Renal pelvis (tissue), 4 donors: ENCODE measurements around the gene WDR62. TPM values are rescaled to one million over a fixed set of nuclear protein-coding genes. Genes with fewer than 3 reads are reported as not detected.

Experiments
- DNase-seq: peaks from one replicate; pipeline ENCODE4 v3.0.0-alpha.2; 2013
- polyA plus RNA-seq, 3 donors: library from polyadenylated mRNA; unstranded; fragments of 120-200 nt; gene quantifications; one replicate each; pipeline ENCODE4 v1.2.1, GENCODE V29; 2013; ENCODE audit not compliant: insufficient read length in 3 of 3

Gene WDR62
- polyA plus RNA-seq, 3 donors = 4.9 to 6.8 (median 5.4) TPM

DNA sequence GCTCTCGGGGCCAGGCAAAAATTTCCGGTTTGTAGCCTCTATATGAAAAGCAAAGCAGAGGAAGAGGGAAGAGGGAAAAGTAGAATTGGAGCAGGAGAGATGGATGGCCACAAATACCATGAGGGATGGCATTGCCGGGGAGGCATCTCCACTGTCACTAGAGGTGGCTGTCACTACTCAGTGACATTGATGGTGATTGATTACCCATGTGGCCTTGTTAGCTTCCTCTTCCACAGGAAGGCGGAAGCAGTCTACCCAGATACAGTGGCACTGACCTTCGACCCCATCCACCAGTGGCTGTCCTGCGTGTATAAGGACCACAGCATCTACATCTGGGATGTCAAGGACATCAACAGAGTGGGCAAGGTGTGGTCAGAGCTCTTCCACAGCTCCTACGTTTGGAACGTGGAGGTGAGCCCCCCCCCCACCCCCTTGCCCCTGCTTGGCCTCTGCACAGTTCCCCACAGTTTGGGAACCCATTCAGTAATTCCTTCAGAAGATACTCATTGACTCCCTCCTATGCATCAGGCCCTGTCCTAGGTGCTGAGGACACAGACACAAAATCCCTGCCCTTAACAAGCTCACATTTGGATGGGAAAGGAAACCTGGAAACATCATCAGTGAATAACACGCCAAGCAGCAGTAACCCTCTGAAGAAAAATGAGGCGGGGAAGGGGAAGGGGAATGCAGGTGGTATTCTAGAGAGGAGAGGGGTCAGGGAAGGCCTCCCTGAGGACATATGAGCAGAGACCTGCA lies 18.6 kb downstream of the WDR62 start:
- DNase-seq = no peak

GRCh38 chr19:36079389-36079945 lies 24.8 kb downstream of the WDR62 start:
- no peak for DNase-seq

- no peak for DNase-seq
Observed at GRCh38 chr19:36081385-36081784, 26.7 kb downstream of the WDR62 start.

- DNase-seq = no peak
Observed at GRCh38 chr19:36081894-36082293, 27.2 kb downstream of the WDR62 start.

DNA sequence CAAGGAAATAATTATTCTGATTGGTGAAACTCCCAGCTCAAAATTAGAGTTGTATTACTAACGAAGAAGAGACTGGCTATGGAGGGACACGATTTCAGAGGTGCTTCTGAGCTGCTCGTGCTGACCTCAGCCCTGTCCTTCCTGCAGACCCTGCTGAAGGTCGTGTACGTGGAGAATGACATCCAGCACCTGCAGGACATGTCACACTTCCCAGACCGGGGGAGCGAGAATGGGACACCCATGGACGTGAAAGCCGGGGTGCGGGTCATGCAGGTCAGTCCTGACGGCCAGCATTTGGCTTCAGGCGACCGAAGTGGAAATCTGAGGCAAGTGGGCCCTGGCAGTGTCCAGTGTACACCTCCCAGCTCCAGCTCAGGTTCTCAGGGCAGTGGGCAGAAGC lies 28.2 kb downstream of the WDR62 start:
- DNase-seq = no peak

DNA sequence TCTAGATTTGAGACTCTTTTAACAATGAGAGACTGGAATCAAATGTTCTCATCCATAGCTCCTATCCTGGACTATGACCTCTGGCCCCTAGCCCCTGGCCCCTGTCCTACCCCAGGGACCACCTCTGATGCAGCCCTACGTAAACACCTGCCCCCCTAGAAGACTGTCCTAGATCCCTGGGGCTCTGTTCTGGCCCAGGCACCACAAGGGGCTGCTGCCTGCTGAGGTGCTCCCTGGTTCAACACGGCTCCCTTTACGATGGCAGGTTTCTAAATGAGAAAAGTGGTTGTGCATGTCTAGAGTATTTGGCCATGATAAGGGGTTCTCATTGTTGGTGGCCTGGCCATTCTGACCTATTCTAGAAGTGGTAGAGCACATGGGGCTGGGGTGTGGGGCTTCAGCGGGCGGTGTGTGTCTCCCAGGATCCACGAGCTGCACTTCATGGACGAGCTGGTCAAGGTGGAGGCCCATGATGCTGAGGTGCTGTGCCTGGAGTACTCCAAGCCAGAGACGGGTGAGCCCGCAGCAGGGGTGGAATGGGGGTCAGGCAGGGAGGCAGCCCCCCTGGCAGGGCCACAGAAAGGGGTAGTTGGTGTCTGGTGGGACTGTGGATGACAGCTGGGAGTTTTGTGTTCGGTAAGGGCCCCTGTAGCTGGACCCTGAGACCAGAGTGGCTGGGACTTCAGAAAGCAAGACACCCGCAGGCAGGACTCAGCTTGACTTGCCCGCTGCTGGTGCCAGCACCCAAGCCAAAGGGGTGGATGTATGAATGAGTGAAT lies 29.7 kb downstream of the WDR62 start:
- no peak for DNase-seq

- DNase-seq = no peak
Observed at GRCh38 chr19:36086326-36086725, 31.6 kb downstream of the WDR62 start.

DNA sequence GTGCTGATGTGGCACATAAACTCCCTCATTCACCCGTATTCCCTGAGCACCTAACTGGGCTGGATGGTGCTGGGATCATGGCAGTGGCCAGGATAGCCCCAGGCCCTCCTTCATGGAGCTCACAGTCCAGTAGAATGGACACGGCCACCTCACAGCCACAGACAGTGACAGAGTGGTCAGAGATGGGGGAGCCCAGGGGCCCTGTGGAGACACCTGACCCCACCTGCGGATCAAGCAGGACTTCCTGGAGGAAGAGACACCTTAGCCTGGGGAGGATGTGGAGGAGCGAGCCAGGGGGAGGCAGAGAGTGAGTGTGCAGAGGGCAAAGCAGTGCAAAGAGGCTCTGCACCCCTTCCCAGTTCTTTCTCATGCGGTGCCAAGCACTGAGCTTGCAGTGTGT lies 35.1 kb downstream of the WDR62 start:
- no peak for DNase-seq

- DNase-seq = no peak
Observed at GRCh38 chr19:36090910-36091695, 36.4 kb downstream of the WDR62 start.

GRCh38 chr19:36092566-36092965 lies 37.9 kb downstream of the WDR62 start:
- DNase-seq = no peak

DNA sequence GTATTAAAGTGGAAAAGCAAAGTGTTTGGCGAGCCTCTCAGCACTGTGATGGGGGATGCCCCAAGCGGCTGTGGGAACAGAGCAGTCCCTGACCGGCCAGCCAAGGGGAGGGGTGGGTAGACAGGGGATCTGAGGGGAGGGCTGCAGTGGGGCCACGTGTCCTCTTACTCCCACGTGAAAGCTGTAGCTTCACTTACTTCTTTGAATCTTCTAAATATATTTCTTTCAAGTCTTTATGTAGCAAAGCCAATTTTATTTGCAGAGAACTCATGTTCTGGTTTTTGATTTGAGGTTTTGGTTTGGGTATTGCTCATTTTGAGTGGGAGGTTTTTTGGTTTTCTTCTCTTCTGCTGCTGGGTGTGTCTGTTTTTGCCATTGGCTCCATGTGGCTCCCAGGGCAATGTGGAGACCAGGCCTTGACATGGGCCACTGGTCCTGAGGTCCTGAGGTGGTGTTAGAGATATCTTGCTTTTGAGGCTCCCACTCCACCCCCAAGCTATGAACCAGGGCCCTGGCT lies 38.5 kb downstream of the WDR62 start:
- no peak for DNase-seq

- no peak for DNase-seq
Observed at GRCh38 chr19:36093687-36094086, 39.0 kb downstream of the WDR62 start.

GRCh38 chr19:36097036-36097435 lies 42.3 kb downstream of the WDR62 start:
- DNase-seq = no peak

DNA sequence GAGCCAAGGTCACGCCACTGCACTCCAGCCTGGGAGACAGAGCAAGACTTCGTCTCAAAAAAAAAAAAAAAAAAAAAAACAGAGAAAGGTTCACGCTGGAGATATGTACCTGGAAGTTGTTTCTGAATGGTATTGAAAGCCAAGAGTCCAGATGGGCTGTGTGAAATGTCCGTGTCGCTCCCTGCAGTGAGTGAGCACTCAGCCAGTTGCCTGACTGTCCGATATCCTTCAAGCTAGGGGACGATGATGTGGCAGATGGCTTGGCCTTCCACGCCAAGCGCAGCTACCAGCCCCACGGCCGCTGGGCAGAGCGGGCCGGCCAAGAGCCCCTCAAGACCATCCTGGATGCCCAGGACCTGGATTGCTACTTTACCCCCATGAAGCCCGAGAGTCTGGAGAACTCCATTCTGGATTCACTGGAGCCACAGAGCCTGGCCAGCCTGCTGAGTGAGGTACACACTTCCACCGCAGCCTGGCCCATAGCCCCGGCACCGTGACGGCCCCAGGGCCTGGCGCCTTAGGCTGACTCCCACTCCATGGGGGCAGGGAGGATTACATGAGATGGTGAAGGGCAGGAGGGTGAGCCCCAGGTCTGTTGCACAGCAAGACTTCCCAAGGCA lies 44.6 kb downstream of the WDR62 start:
- DNase-seq = no peak

GRCh38 chr19:36100476-36100875 lies 45.8 kb downstream of the WDR62 start:
- DNase-seq = no peak

- DNase-seq = no peak
Observed at GRCh38 chr19:36101550-36102327, 47.0 kb downstream of the WDR62 start.

GRCh38 chr19:36103040-36103626 lies 48.4 kb downstream of the WDR62 start:
- DNase-seq = no peak

GRCh38 chr19:36103842-36104552 lies 49.3 kb downstream of the WDR62 start:
- DNase-seq = no peak

DNA sequence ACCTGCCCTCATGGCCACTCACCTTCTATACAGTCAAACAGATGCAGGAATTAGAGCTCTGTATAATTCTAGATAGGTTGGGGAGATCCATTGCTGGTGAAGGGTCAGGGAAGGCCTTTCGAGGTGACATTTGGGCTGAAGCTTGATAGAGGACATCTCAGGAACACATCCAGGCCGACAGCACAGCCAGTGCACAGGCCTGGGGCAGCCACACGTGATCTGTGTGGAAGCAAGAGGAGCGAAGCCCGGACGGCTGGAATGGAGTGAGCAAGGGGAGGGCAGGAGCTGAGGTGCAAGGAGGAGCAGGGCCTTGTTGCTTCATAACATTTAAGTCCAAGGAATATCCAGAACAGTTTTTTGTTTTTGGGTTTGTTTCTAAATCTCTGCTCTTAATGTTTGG lies 51.7 kb downstream of the WDR62 start:
- DNase-seq = no peak

DNA sequence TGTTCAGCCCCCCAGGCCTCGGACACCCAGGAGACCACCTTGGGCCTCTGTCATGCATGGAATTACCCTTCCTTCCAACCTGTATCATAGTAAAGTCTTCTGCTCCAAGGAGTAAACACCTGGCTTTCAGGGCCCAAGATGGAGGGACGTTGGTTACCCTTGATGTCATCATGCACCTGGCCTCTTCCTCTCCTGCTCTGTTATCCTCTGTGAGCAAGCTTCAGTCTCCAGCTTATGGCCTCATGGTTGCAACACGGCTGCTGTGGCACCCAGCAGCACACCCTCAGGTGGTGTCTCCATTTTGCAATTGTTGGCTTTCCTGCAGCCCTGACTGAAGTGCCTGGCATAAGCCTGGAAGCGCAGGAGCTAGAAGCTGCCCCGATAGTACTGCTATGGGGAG lies 52.3 kb downstream of the WDR62 start:
- no peak for DNase-seq
